OCI-LY3 (cell line): ENCODE measurements around the gene CRMP1.

ENCODE experiments used
- H2AFZ ChIP-seq: fragments of 200-600, 300-600 bp; shearing (Covaris generic); 2 replicates; pipeline ENCODE4 v1.6.0; 2014; ENCODE audit warnings: antibody characterized with exemption, low read depth, low read length
- H3K27ac ChIP-seq: fragments of 200-600, 300-600 bp; sonication (generic); 2 replicates; pipeline ENCODE4 v1.5.1; 2014; ENCODE audit warnings: mild to moderate bottlenecking, low read length, moderate library complexity, mixed read lengths
- H3K27me3 ChIP-seq: fragments of 200-600, 300-600 bp; sonication (generic); 2 replicates; pipeline ENCODE4 v1.6.1; 2014; ENCODE audit warnings: low read depth, low read length, mixed read lengths
- H3K36me3 ChIP-seq: fragments of 200-600, 300-600 bp; sonication (generic); replicated peaks from 2 replicates; pipeline ENCODE3; 2014; ENCODE audit warnings: low read depth, low read length, mixed read lengths
- H3K4me1 ChIP-seq: fragments of 300-600, 200-600 bp; sonication (generic); 2 replicates; pipeline ENCODE4 v1.6.1; 2014; ENCODE audit warnings: low read length, mixed read lengths
- H3K4me2 ChIP-seq: fragments of 200-600, 300-600 bp; sonication (generic); 2 replicates; pipeline ENCODE4 v1.6.1; 2014; ENCODE audit warnings: low read length, mixed read lengths
- H3K4me3 ChIP-seq: fragments of 300-600, 200-600 bp; sonication (generic); 2 replicates; pipeline ENCODE4 v1.5.1; 2014; ENCODE audit warnings: antibody characterized with exemption, mild to moderate bottlenecking, low read length, moderate library complexity
- H3K79me2 ChIP-seq: fragments of 300-600, 200-600 bp; shearing (Covaris generic); 2 replicates; pipeline ENCODE4 v1.6.1; 2014; ENCODE audit warnings: mild to moderate bottlenecking, low read length, mixed read lengths
- H3K9ac ChIP-seq: fragments of 300-600, 200-600 bp; shearing (Covaris generic); 2 replicates; pipeline ENCODE4 v1.6.0; 2014; ENCODE audit warnings: mild to moderate bottlenecking, low read length, moderate library complexity
- H3K9me3 ChIP-seq: fragments of 200-600, 300-600 bp; shearing (Covaris generic); 2 replicates; pipeline ENCODE4 v1.6.1; 2014; ENCODE audit warnings: low read length, mixed read lengths; ENCODE audit not compliant: insufficient read depth
- H4K20me1 ChIP-seq: fragments of 200-600, 300-600 bp; sonication (generic); 2 replicates; pipeline ENCODE4 v1.6.1; 2016; ENCODE audit warnings: low read length, mixed read lengths; ENCODE audit not compliant: insufficient read depth
- EZH2phosphoT487 ChIP-seq: fragments of 200-600 bp; shearing (Covaris generic); IDR thresholded peaks from 2 replicates; pipeline ENCODE4 v1.6.1; 2018; ENCODE audit warnings: antibody characterized with exemption, mixed run types, low read depth
- TF ChIP-seq, protein P1 (sequence below): fragments of 200-600, 300-600 bp; sonication (generic); IDR thresholded peaks from 2 replicates; pipeline ENCODE4 v1.5.1; 2014; ENCODE audit warnings: antibody characterized with exemption, low read length, low read depth

The CRMP1 gene

DNA sequence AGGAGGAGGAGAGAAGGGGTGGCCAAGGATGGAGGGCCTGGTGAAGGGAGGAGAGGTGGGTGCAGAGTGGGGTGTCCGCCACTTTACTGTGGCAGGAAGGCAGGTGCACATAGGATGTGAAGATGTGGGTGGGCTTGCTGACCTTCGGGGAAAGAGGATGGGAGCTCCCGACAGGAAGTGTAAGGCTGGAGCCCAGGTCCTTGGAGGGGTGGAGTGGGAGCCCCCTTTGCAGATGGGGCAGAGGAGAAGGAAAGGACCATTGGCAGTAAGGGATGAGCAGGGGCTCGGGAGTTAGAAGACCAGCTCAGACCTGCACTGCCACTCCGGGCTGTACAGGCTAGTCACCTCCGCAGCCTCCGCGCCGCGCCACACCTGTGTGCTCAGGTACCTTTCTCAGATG is 92.4 kb downstream of the CRMP1 start:
- no peak overlapping the region for H3K27ac ChIP-seq
- no peak for TF ChIP-seq EZH2phosphoT487
- TF ChIP-seq, protein P1, sequence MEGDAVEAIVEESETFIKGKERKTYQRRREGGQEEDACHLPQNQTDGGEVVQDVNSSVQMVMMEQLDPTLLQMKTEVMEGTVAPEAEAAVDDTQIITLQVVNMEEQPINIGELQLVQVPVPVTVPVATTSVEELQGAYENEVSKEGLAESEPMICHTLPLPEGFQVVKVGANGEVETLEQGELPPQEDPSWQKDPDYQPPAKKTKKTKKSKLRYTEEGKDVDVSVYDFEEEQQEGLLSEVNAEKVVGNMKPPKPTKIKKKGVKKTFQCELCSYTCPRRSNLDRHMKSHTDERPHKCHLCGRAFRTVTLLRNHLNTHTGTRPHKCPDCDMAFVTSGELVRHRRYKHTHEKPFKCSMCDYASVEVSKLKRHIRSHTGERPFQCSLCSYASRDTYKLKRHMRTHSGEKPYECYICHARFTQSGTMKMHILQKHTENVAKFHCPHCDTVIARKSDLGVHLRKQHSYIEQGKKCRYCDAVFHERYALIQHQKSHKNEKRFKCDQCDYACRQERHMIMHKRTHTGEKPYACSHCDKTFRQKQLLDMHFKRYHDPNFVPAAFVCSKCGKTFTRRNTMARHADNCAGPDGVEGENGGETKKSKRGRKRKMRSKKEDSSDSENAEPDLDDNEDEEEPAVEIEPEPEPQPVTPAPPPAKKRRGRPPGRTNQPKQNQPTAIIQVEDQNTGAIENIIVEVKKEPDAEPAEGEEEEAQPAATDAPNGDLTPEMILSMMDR, result no peak
- H3K79me2 ChIP-seq, result no peaks in the 10 kb centered on the region
- H3K4me3 ChIP-seq, result no peak overlapping the region
- H3K4me2 ChIP-seq, result no peak overlapping the region
- H3K36me3 ChIP-seq, result peaks cover 3% of the 10 kb centered on the region
- no peaks in the 10 kb centered on the region for H3K27me3 ChIP-seq
- no peak overlapping the region for H2AFZ ChIP-seq
- H3K9ac ChIP-seq, result no peak overlapping the region
- no peaks in the 10 kb centered on the region for H4K20me1 ChIP-seq
- no peaks in the 10 kb centered on the region for H3K4me1 ChIP-seq
- no peaks in the 10 kb centered on the region for H3K9me3 ChIP-seq

DNA sequence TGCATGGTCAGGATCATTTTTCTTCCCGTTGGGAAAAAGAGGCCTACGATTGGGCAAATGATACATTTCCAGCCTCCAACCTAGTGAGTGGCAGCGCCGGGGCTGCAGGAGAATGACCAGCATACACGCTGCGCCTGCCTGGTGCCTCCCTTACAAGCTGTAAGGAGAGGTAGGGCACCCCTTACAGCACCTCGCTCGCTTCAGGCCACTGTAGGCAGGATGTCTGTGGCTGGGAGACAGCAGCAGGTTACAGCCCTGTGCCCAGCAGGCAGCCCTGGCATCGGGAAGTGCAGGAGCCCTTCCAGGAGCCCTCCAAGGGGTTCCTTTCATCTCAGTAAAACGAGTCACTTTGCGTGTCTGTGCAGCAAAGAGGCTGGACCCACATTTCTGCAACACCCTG is 93.5 kb downstream of the CRMP1 start:
- Histone ChIP-seq H3K9me3 (no peaks in the 10 kb centered on the region), H2AFZ (no peak overlapping the region), H3K36me3 (peaks cover 4% of the 10 kb centered on the region), H3K27me3 (no peaks in the 10 kb centered on the region), H3K79me2 (no peaks in the 10 kb centered on the region), H3K27ac (no peak overlapping the region), H4K20me1 (no peaks in the 10 kb centered on the region), H3K4me2 (no peak overlapping the region), H3K9ac (no peak overlapping the region), H3K4me3 (no peak overlapping the region), H3K4me1 (no peaks in the 10 kb centered on the region)
- no peak for TF ChIP-seq EZH2phosphoT487
- TF ChIP-seq, protein P1, result no peak

DNA sequence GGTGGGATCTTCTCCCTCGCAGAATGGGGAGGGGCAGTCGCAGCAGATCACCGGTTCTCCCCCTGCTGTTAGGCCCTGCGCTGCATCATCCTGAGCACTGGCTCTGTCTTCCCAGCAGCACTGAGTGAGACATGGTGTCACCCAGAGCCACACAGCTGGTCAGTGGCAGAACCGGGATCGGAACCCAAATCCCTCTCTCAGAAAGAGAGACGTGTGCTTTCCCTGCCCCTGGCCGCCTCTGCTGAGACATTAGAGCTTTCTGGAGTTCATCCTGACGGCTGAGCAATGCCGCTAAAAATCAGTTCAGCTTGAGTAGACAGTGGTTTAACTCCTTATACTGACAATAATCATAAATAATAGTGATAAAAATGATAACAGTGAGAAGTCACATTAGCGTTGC is 93.9 kb downstream of the CRMP1 start:
- Histone ChIP-seq H3K9me3 (no peaks in the 10 kb centered on the region), H3K4me3 (no peak overlapping the region)

DNA sequence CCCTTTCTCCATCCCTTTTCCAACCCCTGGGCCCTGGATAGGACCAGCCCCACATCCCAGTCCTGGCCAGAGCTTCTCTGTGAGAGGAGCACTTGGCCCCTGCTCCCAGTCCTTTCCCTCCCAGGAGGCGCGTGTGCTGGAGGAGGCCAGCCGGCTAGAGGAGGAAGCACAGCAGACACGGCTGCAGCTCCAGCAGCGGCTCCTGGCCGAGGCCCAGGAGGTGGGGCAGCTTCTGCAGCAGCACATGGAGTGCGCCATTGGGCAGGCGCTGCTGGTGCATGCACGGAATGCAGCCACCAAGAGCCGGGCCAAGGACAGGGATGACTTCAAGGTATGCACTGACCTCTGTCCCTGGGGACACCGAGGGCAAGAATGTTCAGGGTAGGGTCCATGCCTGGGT is 94.4 kb downstream of the CRMP1 start:
- H3K4me2 ChIP-seq, result no peak overlapping the region
- no peak for TF ChIP-seq EZH2phosphoT487
- TF ChIP-seq, protein P1, result no peak
- H3K9ac ChIP-seq, result no peak overlapping the region
- no peaks in the 10 kb centered on the region for H4K20me1 ChIP-seq
- H3K4me3 ChIP-seq, result no peak overlapping the region
- peaks cover 4% of the 10 kb centered on the region for H3K36me3 ChIP-seq
- H3K27ac ChIP-seq, result no peak overlapping the region
- no peak overlapping the region for H2AFZ ChIP-seq
- no peaks in the 10 kb centered on the region for H3K79me2 ChIP-seq
- H3K27me3 ChIP-seq, result no peaks in the 10 kb centered on the region
- no peaks in the 10 kb centered on the region for H3K9me3 ChIP-seq
- H3K4me1 ChIP-seq, result no peaks in the 10 kb centered on the region

More for the DNA sequence above, 93.9 kb downstream of the CRMP1 start:
- H3K36me3 ChIP-seq, result peaks cover 4% of the 10 kb centered on the region
- no peaks in the 10 kb centered on the region for H3K79me2 ChIP-seq
- H3K4me2 ChIP-seq, result no peak overlapping the region
- no peak overlapping the region for H3K27ac ChIP-seq
- H2AFZ ChIP-seq, result no peak overlapping the region
- H3K9ac ChIP-seq, result no peak overlapping the region
- no peaks in the 10 kb centered on the region for H3K4me1 ChIP-seq
- TF ChIP-seq, protein P1, result no peak
- no peak for TF ChIP-seq EZH2phosphoT487
- no peaks in the 10 kb centered on the region for H3K27me3 ChIP-seq
- H4K20me1 ChIP-seq, result no peaks in the 10 kb centered on the region
